ENCODE data around the gene FAM13A.

- TF ChIP-seq ELK1 (CRISPR knock-in tag; IDR thresholded peaks at IDR 0.05) (no peak), RAD21 (CRISPR knock-in tag; conservative IDR thresholded peaks at IDR 0.05 in 1 of 2, IDR thresholded peaks at IDR 0.05 in 1 of 2) (no peak), MEF2A (IDR thresholded peaks at IDR 0.05; ENCODE audit: control insufficient read depth, low read depth, low read length) (no peak), CEBPZ (IDR thresholded peaks at IDR 0.05; ENCODE audit: borderline replicate concordance, low read depth, low read length) (no peak), POLR2AphosphoS5 (IDR thresholded peaks at IDR 0.05; ENCODE audit: control insufficient read depth, insufficient read depth, low read depth, low read length) (no peak)
- TF ChIP-seq, protein P1, sequence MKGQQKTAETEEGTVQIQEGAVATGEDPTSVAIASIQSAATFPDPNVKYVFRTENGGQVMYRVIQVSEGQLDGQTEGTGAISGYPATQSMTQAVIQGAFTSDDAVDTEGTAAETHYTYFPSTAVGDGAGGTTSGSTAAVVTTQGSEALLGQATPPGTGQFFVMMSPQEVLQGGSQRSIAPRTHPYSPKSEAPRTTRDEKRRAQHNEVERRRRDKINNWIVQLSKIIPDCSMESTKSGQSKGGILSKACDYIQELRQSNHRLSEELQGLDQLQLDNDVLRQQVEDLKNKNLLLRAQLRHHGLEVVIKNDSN (CRISPR knock-in tag; IDR thresholded peaks at IDR 0.05) = no peak
- TF ChIP-seq, protein P2, sequence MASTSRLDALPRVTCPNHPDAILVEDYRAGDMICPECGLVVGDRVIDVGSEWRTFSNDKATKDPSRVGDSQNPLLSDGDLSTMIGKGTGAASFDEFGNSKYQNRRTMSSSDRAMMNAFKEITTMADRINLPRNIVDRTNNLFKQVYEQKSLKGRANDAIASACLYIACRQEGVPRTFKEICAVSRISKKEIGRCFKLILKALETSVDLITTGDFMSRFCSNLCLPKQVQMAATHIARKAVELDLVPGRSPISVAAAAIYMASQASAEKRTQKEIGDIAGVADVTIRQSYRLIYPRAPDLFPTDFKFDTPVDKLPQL (IDR thresholded peaks at IDR 0.05; ENCODE audit: extremely low read depth, insufficient read length) = no peak
- TF ChIP-seq, protein P3, sequence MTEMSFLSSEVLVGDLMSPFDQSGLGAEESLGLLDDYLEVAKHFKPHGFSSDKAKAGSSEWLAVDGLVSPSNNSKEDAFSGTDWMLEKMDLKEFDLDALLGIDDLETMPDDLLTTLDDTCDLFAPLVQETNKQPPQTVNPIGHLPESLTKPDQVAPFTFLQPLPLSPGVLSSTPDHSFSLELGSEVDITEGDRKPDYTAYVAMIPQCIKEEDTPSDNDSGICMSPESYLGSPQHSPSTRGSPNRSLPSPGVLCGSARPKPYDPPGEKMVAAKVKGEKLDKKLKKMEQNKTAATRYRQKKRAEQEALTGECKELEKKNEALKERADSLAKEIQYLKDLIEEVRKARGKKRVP (CRISPR knock-in tag; IDR thresholded peaks at IDR 0.05) = no peak
These were observed 215.3 kb downstream of the FAM13A start for GRCh38 chr4:88841635-88842034.

All from K562 (cell line).